Caco-2 (cell line): ENCODE results near the gene COQ7. TPM values are rescaled to one million over a fixed set of nuclear protein-coding genes. Genes with fewer than 3 reads are reported as not detected.

Source experiments
- BruUV-seq: library from RNA; stranded (reverse); fragments of 400-500 nt; replicated peaks from 2 replicates; lab custom pipeline; 2021; lab: Mats Ljungman, UMichigan
- CTCF ChIA-PET: fragments of 300-600 bp; sonication (Branson Sonifier 250); formaldehyde crosslinking; loops from one replicate; lab custom pipeline; 2022; ENCODE audit warnings: antibody characterized with exemption; lab: Charles Lee
- POLR2A ChIA-PET: fragments of 300-600 bp; sonication (Branson Sonifier 250); formaldehyde crosslinking; loops from one replicate; lab custom pipeline; 2022; ENCODE audit warnings: antibody characterized with exemption; lab: Charles Lee
- DNase-seq, 2 experiments: peaks; one replicate each; pipeline versions ENCODE4 v3.0.0 to v3.0.0-alpha.2; 2020 to 2022
- H3K27me3 ChIP-seq: replicated peaks from 2 replicates; pipeline ENCODE4 v1.6.0; 2011; ENCODE audit warnings: low read length; ENCODE audit not compliant: control insufficient read depth, insufficient read depth
- H3K36me3 ChIP-seq: 2 replicates; pipeline ENCODE4 v1.5.1; 2011; ENCODE audit warnings: low read length; ENCODE audit not compliant: control insufficient read depth, insufficient read depth
- H3K4me1 ChIP-seq: fragments of 250-450 bp; sonication (Bioruptor Pico); 2 replicates; pipeline ENCODE4 v1.5.1; 2020; ENCODE audit warnings: mild to moderate bottlenecking
- H3K4me3 ChIP-seq: 2 replicates; pipeline ENCODE4 v1.5.1; 2011; ENCODE audit warnings: low read depth, mild to moderate bottlenecking, control low read depth, low read length
- H3K9me3 ChIP-seq: fragments of 250-450 bp; sonication (Bioruptor Pico); 2 replicates; pipeline ENCODE4 v1.5.1; 2020; ENCODE audit warnings: mild to moderate bottlenecking, moderate library complexity
- H3K27ac Mint-ChIP-seq: one replicate; pipeline ENCODE4 v1.8.0; 2022; ENCODE audit warnings: mixed read lengths; ENCODE audit not compliant: unreplicated experiment
- H3K27me3 Mint-ChIP-seq: one replicate; pipeline ENCODE4 v1.8.0; 2022; ENCODE audit warnings: mixed read lengths; ENCODE audit not compliant: insufficient read depth, unreplicated experiment
- H3K36me3 Mint-ChIP-seq: one replicate; pipeline ENCODE4 v1.8.0; 2022; ENCODE audit warnings: mild to moderate bottlenecking, mixed read lengths; ENCODE audit not compliant: insufficient read depth, unreplicated experiment
- H3K4me1 Mint-ChIP-seq: one replicate; pipeline ENCODE4 v1.8.0; 2022; ENCODE audit warnings: low read depth, mixed read lengths; ENCODE audit not compliant: unreplicated experiment
- H3K4me3 Mint-ChIP-seq: one replicate; pipeline ENCODE4 v1.8.0; 2022; ENCODE audit warnings: mild to moderate bottlenecking, moderate library complexity, mixed read lengths; ENCODE audit not compliant: unreplicated experiment
- H3K9me3 Mint-ChIP-seq: one replicate; pipeline ENCODE4 v1.8.0; 2022; ENCODE audit warnings: mixed read lengths; ENCODE audit not compliant: unreplicated experiment
- CTCF ChIP-seq, 2 experiments: fragments of 200-600 bp in 1 of 2; IDR thresholded peaks; 1 replicate in 1 of 2; 2 replicates in 1 of 2; pipeline versions ENCODE4 v1.5.1 to v1.8.0; 2011 to 2022; ENCODE audit warnings: antibody characterized with exemption in 1 of 2, control low read depth in 1 of 2, inconsistent platforms in 1 of 2, low read depth in 1 of 2, low read length in 1 of 2, mild to moderate bottlenecking in 1 of 2, moderate library complexity in 1 of 2; ENCODE audit not compliant: insufficient read depth in 1 of 2, severe bottlenecking in 1 of 2, unreplicated experiment in 1 of 2
- intact Hi-C: fragments of 100-400 bp; cut with micrococcal nuclease; formaldehyde crosslinking; loops from one replicate; pipeline ENCODE4 v1.10.0; 2022; ENCODE audit not compliant: unreplicated experiment
- total RNA-seq: library from RNA; stranded (reverse); gene quantifications from 2 replicates; pipeline ENCODE4 v1.2.3, GENCODE V29; 2022

Gene COQ7
- total RNA-seq, 1 experiment from 2014 or later: 17.3 TPM

- peaks cover 17% of the 10 kb centered on the region for H3K4me1 ChIP-seq
- Mint-ChIP-seq H3K9me3 (no peaks in the 10 kb centered on the region), H3K4me1 (peaks cover 15% of the 10 kb centered on the region), H3K4me3 (no peak overlapping the region), H3K27me3 (no peaks in the 10 kb centered on the region), H3K27ac (no peak overlapping the region), H3K36me3 (no peaks in the 10 kb centered on the region)
- no peaks in the 10 kb centered on the region for H3K9me3 ChIP-seq
- ChIA-PET CTCF (no interaction called here), POLR2A (no interaction called here)
- no peaks in the 10 kb centered on the region; the same call in 1 of the 2 replicates for H3K36me3 ChIP-seq
- no peak overlapping the region for H3K4me3 ChIP-seq
- no peak for TF ChIP-seq CTCF (IDR thresholded peaks at IDR 0.05; ENCODE audit: insufficient read depth in 1 of 2, low read depth in 1 of 2, low read length in 1 of 2, severe bottlenecking in 1 of 2, unreplicated experiment in 1 of 2)
- no peak for DNase-seq
- no TSS peak for BruUV-seq
- intact Hi-C loops: no loop called here
- H3K27me3 ChIP-seq: no peaks in the 10 kb centered on the region
Measured at GRCh38 chr16:19105131-19105530, 37.7 kb downstream of the COQ7 start.

DNA sequence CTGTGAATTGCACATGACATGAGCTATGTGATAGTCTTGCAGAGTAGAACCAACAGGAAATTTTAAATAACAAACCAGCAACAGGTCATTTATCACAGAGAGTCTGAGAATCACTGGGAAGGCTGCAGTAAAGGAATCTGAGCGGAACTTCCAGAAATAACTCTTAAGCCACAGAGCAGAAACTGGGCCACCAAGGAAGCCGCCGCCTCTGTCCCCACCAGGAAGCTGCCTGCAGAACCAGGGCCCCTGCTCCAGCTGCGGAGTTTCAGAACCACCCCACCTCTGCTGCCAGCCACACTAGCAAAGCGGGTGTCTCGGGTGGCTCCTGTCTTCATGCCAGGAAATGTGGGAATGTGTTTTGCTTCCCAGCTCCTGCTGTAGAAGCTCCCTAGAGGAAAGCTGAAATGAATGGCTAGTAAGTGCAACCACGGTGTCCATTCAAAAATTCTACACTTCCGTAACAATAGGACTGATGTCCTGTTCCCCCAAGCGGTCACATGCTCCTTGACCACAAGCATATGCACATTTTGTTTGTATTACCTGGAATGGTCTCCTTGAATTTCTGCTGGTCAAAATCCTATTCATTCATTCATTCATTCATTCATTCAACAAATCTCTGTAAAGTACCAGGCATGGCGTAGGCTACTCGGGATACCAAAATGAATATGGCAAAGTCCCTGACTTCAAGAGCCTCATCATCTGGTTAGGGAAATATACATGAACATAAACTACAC, 38.6 kb downstream of the COQ7 start:
- no peak overlapping the region for H3K27ac Mint-ChIP-seq
- DNase-seq: no peak
- H3K27me3 Mint-ChIP-seq: no peaks in the 10 kb centered on the region
- H3K4me1 Mint-ChIP-seq: peaks cover 15% of the 10 kb centered on the region
- H3K4me1 ChIP-seq: peaks cover 23% of the 10 kb centered on the region
- H3K36me3 ChIP-seq: no peaks in the 10 kb centered on the region; the same call in 1 of the 2 replicates
- ChIA-PET CTCF (interaction anchor here (0.6 to 1.0 kb wide), 2 partner anchors 19 to 70 kb away, joined by 3 to 7 read pairs; no protein-coding TSS in a partner anchor), POLR2A (no interaction called here)
- H3K36me3 Mint-ChIP-seq: no peaks in the 10 kb centered on the region
- H3K4me3 Mint-ChIP-seq: no peak overlapping the region
- no peak for TF ChIP-seq CTCF (IDR thresholded peaks at IDR 0.05; ENCODE audit: insufficient read depth in 1 of 2, low read depth in 1 of 2, low read length in 1 of 2, severe bottlenecking in 1 of 2, unreplicated experiment in 1 of 2)
- H3K9me3 Mint-ChIP-seq: no peaks in the 10 kb centered on the region
- no peaks in the 10 kb centered on the region for H3K9me3 ChIP-seq
- intact Hi-C loops: no loop called here
- H3K27me3 ChIP-seq: no peaks in the 10 kb centered on the region
- H3K4me3 ChIP-seq: no peak overlapping the region
- BruUV-seq: no TSS peak

- ChIA-PET POLR2A (no interaction called here), CTCF (interaction anchor here (0.6 to 1.0 kb wide), 2 partner anchors 20 to 69 kb away, joined by 3 to 7 read pairs; no protein-coding TSS in a partner anchor)
- no peak overlapping the region for H3K4me3 ChIP-seq
- H3K4me1 ChIP-seq: peaks cover 27% of the 10 kb centered on the region
- H3K9me3 ChIP-seq: no peaks in the 10 kb centered on the region
- no peak for TF ChIP-seq CTCF (IDR thresholded peaks at IDR 0.05; ENCODE audit: insufficient read depth in 1 of 2, low read depth in 1 of 2, low read length in 1 of 2, severe bottlenecking in 1 of 2, unreplicated experiment in 1 of 2)
- Mint-ChIP-seq H3K27me3 (no peaks in the 10 kb centered on the region), H3K4me1 (peaks cover 15% of the 10 kb centered on the region), H3K27ac (no peak overlapping the region), H3K36me3 (no peaks in the 10 kb centered on the region), H3K9me3 (no peaks in the 10 kb centered on the region), H3K4me3 (no peak overlapping the region)
- no TSS peak for BruUV-seq
- H3K36me3 ChIP-seq: no peaks in the 10 kb centered on the region; the same call in 1 of the 2 replicates
- DNase-seq: no peak
- intact Hi-C loops: no loop called here
- H3K27me3 ChIP-seq: no peaks in the 10 kb centered on the region
Measured at GRCh38 chr16:19106625-19107020, 39.2 kb downstream of the COQ7 start.
